GM18519 (cell line): ENCODE results near the gene PAX8.

Experiments used
- ATAC-seq: cut with Tn5 transposase; IDR thresholded peaks from one replicate; pipeline ENCODE4 v1.9.1; 2021; ENCODE audit warnings: mild to moderate bottlenecking, moderate library complexity; ENCODE audit not compliant: unreplicated experiment, low FRiP score

Gene PAX8

DNA sequence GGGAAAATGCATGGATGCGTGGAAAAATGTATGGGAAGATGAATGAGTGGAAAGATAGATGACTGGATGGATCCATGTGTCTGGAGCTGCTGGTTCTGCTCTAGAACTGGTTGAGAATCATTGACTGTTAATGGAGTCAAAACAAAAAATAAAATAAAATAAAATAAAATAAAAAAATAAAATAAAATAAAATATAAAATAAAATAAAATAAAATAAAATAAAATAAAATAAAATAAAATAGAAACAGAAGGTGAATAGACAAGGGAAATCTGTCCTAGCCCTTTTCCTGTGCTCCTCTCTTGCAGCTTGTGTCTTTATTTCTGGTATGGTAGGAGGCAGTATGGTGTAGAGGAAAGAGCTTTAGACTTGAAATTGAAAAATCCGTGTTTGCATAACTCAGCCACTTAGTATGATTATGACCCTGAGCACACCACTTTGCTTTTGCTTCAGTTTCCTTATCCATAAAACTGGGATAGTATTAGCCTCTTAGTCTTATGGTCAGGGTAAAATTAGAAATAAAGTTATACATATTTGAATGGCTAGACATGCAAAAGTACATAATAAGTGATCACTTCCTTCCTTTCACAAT lies 54.0 kb downstream of the PAX8 start:
- no peak for ATAC-seq

DNA sequence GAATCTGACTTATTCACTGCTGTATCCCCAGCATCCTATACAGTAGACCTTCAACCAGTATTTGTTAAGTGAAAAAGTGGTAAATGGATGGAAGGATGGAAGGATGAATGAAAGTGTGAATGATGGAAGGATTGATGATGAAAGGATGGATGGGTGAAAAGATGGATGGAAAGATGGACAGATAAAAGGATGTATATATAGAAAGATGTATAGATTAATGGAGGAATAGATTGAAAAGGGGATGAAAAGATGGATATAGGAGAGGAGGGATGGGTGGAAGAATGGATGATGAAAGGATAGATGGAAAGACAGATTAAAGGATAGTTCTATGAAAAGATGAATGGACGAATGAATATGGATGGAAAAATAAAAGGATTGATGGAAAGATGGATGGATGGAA lies 54.9 kb downstream of the PAX8 start:
- no peak for ATAC-seq

DNA sequence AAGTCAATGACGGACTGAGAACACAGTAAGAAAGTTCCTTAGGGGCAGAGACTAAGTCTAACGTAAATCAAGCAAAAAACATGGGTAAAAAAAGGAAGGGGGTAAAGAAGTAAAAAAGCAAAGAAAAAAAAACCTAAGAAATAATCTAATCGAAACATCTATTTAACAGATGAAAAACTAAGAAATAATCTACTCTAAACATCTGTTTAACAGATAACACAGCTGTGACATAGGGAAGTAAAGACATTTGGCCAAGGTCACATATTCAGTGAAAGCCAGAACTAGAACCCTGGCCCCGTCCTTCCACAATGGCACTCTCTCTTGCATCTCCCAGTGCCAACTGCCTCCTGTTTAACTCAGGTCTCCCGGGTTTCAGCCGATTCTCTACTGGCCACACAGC lies 56.9 kb downstream of the PAX8 start:
- ATAC-seq = no peak

DNA sequence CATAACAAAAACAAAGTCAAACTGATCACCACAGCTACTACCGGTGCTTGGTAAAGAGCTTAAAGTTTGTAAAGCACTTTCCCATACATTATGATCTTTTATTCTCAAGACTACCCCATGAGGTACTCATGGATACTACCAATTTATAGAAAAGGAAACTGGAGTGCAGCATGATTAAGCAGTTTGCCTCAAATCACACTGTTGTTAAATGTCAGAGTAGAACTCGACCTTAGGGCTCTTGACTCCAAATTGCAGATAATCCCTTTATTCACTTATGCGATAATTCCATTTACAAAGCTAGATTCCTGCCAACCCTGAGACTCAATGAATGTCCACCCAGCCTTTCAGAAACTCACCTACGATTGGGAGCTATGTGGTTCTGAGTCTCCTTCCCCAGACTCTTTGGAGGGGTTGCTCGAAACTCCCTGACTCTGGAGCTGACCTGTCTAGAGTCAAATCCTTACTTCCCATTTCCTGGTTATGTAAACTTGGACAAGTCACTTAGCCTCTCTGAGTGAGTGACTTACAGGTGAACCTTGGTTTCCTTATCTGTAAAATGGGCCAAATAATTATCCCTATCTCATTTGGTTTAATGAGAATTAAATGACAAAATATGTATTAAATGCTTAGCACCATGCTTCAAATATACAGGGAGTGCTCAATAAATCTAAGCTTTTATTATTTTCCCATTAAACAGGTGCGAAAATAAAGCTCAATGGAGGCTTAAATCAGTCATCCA lies 57.6 kb downstream of the PAX8 start:
- ATAC-seq = no peak

DNA sequence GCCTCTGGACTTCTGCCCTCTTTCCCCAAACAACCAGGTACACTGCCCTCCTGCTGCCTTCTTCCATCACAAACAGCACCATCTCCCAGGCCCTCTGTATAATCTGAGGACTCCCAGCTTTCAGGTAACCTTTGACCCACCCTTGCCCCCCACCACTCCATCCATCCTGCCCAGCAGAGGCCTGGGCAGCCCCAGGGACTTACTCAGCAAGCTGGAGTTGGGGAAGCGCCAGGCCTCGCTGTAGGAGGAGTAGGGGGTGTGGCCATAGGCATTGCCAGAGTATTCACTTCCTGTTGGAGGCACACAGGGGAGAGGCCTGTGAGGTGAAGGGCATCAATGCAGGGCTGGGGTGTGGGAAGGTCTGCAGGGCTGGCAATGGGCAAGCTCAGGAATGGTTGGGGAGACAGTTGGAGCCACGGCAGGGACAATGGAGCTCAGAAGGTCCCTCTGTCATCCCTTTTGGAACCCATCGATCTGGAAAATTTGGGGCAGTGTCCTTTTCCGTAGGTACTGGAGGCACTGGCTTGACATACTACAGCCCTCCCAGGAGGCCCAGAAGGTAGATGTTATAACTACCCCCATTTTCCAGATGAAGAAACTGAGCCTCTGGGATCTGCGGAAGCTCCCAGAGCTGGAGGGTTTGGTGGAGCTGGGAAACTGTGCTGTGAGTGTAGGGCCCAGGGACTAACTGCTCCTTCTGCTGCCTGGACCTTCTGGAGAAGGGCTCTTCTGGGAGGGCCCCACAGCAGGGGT lies 58.7 kb downstream of the PAX8 start:
- ATAC-seq = no peak

DNA sequence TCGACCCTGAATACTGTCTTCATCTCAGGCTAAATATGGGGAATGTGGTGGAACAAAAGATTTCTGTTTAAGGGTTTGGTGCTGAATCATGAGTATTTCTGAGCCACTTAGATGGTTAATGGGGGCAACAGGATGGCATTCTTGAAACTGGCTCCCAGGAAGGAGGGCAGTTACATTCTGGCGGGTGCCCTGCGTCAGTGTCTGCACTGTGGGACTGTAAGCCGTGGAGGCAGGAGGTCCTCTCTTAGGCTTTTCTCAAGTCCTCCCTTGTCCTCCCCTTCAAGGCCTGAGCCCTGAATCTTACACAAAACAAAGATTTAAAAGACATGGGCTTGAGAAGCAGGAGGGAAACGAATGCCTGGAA lies 59.2 kb downstream of the PAX8 start:
- ATAC-seq = no peak

DNA sequence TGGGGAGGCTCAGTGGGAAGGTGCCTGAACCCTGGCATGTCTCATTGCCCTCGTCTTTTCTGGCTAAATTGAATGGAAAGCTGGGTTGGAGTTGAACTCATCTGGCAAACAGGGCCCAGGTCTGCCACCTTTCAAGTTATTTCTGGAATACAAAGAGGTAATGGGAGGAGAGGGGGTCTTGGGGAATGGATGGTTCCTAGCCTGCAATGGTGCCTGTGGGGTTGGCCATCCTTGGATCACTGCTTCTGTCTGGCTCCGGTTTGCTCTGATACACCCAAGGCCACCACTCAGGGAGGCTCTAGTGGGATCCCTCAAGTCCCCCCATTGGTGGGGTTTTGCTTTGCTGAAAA lies 59.7 kb downstream of the PAX8 start:
- ATAC-seq = no peak

DNA sequence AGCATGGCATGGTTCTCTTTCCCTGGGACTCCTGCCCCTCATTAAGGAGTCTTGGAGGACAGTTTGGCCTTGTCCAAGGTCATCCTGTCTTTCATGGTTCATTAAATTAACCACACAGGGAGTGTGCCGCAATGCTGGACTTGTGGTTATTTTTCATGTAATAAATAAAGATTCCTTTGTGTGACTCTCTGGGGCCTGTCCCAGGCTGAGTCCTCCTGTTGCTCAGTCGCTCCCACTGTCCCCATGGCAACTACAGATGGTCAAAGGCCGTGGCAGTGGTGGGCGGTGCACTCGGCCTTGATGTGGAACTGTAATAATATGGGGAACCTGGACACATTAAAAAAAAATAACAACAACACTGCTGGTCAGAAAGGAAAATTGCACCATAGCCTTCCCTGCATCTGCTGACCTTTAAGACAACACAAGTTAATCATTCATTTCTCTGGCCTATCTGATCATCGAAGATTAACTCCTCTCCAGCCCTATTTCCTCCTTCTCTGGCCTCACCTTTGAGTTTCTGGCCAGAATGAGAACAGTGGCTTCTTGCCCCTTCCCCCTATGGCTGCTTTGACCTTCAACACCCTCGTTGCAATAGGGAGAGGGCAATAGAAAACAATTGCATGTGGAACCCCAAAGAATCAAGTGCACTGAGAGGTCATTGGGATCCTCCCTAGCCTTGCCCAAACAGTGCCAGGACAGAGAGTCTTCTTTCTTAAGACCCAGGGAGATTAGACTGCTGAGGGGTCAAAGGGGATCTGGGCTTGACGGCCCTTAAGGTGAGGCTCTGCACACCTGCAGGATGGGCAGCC lies 60.2 kb downstream of the PAX8 start:
- ATAC-seq = no peak

DNA sequence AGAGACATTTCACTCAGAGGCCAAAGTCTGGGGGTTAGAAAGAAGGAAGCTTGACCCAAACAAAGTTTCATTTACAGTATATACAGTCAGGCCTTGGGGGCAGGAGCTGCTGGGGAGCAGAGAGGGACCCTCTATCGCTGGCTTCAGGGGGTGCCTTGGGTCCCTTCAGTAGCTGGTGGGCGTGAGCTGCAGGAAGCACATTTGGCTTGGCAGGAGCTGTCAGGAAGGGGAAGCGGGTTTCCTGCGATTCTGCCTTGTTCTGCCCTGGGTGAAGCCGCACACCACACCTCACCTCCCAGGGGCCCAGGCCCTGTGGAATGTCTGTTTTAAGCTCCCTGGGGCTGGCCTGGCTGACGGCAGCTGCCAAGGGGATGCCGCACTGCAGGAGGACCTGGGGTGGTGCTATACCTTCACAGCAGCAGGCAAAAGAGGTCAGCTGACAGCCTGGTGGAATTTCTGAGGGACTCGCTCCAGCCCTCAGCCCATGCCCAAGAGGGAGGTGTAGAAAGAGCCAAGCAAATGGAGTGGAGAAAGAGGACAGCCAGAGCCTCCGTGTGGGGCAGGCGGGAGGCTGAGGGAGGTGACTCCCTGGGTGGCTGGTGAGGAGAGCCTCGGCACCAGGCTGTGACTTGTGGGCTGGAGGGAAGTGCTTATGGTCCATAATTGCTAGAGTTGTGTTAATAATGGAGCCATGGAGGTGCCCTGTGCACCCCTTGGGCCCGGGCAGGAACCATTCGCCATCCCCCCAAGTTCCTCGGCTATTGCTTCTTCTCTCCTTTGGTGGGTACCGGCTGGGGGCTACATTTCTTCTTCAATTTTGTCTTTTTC lies 61.1 kb downstream of the PAX8 start:
- no peak for ATAC-seq

DNA sequence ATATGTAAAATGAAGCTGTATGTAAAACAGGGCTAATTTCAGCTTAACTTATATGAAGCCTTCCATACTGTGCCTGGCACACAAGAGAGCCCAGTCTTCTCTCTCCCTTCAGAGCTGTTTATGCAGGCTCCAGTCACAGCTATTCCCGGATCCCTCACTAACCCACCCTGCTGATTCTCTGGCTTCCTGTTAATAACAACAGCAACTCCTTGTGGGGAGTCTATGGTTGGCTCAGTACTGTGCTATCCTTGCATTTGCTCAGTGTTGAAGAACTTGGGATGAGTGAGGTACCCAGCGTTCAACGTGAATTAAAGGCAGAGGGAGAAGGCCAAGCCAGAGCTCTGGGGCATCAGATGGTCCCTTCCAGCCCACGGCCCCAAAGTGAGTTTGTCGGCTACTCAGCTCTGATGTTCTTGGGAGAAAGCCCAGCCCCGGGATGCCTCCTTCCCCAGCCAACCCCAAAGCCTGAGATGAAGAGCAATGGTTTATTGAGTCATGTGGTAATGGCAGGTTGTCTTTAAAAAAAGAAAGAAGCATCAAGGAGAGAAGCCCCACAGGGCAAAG lies 61.7 kb downstream of the PAX8 start:
- no peak for ATAC-seq

DNA sequence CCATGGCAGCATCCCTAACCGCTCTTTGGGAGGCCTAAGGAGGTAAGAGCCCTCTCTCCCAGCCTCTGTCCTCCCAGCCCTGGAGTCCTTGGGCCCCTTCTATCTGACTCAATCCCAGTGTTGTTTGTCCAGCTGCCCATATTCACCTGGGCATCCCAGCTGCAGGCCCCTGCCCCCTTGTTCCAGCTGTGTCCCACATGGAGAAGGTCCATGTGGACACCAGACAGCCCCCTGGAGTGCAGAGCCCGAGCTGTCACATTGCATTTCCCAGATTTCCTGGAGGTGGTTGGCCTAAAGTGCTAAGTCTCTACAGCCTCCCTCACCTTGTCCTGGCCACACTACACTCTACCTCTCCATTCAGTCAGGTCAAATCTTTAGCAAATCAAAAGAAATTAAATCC lies 62.4 kb downstream of the PAX8 start:
- no peak for ATAC-seq

DNA sequence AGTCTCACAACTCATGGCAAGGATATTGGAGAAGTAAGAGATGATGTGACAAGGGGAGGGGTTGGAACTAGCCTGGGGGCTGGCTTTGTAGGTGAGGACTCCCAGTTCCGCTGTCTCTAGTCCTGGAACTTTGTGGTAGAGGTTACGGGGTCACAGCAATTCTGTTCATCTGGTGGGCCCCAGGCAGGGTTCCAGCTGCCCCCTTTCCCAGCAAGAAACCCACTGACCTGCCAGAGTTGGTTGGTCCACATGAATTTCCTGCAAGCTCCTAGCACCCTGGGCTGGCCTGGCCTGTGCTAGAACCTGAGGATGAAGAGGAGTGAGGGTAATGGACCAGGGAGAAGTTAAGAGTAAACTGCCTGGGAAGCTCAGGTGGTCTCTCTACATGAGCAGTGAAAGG lies 63.7 kb downstream of the PAX8 start:
- no peak for ATAC-seq

DNA sequence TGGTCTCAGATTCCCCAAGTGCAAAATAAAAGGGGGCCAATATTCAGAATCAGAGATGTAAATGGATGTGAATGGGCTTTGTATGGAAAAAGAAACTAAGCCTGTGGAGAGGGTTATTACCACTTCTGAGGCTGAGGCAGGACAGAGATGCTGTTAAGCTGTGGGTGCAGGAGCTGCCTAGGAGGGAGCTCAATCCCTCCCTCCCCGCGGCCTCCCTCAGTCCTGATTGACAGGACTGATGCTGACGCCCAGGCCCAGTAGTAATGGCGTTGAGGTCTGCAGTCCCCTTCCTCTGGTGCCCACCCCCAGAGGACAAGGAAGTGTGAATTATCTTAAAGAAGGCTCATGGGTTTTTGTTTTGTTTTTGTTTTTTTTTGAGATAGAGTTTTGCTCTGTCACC lies 64.6 kb downstream of the PAX8 start:
- no peak for ATAC-seq

DNA sequence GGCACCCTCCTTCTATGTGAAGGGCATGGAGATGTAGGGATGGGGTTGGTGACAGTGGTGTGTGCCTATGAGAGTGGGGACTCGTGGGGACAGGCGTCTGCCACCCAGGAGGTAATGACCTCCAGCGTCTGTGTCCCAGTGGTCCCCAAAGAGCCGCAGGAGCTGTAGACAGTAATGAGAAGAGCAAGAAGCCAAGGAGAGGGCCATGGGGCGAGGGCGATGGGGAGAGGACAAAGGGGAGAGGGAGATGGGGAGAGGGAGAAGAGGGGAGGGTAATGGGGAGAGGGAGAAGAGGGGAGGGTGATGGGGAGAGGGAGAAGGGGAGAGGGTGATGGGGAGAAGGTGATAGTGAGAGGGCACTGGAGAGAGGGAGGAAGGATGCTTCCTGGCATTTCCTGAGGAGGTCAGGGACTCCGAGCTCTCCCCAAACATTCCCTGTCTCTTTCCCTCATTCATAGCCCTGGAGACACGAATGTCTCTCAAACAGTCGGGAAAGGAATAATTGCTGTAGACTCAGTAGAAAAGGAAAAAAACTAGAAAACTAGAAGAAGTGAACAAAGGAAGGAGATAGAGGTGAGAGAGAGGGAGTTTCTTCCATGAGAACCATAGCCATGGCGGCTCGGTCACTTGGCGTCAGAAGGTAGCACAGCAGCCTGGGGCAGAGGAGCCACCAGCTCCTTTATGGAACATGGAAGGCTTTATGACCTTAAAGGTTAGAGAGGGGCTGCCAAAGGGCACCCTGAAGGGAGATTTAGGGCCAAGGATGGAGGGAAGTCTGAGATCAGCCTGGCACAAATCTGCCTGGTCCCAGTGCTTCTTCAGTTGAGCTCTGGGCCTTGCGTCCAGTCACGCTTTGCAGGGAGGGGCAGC lies 65.4 kb downstream of the PAX8 start:
- ATAC-seq = no peak

DNA sequence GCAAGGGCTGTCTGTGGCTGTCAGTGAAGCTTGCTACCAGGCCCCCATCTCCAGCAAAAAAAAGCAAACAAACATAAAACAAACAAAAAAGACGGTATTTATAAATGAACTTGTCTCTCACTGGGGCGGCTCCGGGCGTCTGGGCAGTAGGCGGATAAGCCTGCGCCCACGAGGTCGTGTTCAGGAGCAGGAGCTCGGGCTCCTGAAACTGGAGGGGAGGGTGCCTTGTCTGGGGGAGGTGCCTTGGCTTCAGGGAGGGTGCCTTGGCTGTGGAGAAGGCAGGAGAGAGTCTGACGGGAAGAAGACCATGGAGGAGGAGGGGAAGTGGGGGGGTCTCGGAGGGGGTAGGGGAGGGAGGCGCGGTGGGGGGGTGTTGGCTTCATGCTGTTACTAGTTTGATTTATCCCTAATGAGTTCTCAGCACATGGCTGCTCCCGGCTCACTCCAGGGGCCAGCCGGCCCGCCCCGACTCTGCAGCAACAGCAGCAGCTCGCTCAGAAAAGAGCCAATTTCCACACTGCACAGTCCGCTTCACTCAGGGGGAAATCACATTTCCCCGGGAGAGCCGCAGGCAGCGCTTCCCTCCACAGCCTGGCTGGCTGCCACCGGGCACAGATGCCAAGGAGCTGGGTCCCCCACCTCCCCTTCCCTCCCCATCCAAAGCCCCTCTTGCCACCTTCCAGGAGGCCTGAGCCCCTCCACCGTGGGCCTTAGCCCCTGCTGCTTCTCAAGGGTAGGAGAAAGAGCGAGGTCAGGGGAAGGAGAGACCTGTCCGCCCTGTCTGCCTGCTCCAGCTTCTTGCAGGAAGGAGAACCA lies 66.3 kb downstream of the PAX8 start:
- ATAC-seq = no peak

DNA sequence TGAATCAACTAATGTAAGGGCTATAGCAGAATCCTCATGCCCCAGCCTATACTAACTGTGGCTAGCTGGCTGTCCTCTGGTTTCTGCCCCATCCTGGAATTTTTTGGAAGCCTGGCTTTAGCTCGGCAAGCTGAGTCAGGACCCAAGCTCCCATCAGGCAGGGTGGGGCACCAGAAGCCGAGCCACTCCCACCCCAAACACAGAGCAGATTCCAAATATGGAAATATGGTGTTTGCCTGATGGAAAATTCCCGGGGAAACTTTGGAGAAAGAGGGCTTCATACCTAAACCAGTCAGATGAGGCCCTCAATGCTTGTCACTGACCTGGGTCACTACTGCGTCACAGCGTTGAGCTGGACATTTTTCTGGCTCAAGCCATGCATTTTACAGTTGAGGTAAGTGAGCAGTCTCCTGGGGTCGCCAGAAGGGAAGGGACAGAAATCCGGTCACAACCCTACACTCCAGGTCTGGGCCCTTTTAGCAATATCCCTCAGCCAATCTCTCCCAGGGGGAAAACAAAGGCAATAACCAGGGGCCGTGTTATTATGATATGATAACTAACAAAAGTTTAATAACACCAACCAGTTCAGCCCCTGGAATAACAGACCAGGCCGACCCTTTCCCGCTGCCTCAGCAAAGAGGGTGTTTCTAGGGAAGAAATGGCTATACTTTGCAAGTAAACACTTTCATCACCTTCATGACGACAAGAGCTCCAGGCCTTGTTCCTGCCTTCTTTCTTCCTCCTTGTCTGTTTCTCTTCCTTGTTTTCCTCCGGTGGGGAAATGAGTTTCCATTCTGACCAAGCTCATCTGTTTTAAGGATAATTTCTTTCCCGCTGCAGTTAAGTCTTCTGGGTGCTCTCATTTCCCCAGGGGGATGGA lies 67.3 kb downstream of the PAX8 start:
- no peak for ATAC-seq

DNA sequence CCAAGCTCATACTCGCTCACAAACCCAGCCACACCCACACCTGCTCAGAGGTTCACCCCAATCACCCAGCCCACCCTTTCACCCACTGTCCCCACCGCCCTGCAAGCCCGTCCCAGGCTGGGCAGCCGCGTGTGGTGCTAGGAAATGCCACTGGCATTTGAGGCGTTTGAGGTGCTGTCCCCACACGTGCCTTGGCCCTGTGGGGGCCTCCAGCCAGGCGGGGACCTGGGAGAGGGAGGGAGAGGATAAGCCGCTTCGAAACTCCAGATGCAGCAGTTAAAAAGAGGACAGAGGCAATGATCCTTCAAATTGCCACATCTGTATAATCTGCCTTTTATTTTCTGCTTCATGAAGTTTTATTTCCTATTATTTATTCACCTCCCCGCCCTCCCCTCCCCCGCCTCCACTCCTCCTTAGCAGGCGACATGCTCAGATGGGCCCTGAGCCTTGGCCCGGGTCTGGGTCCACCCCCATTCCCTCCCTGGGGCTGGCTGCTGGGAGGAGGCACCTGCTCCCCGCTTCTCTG lies 69.0 kb downstream of the PAX8 start:
- ATAC-seq = no peak
